ENCODE results near the gene BNIP3.
"Not testable (repeated sequence)": the region's sequence is repeated elsewhere in the genome, so short reads cannot be mapped to it uniquely, and the experiment has no call there.

The BNIP3 gene

DNA sequence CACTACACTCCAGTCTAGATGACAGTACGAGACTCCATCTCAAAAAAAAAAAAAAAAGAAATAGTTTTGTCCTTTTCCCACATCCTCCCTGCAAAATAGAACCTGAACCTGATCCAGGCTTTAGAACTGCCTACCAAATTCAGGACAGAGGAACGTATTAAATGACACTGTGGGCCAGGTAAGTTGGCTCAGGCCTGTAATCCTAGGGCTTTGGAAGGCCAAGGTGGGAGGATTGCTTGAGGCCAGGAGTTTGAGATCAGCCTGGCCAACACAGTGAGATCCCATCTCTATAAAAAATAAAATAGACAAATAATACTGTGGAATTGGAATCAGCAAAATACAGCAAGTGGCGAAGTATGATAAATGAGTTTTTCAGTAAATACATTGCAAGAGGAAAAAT, 10.0 kb upstream of the BNIP3 start:
- no peak for ATAC-seq
- TF ChIP-seq ZC3H10 (CRISPR knock-in tag; IDR thresholded peaks at IDR 0.05) (no peak), RARB (CRISPR knock-in tag; IDR thresholded peaks at IDR 0.05) (no peak), ZNF8 (CRISPR knock-in tag; IDR thresholded peaks at IDR 0.05) (no peak), PPARA (CRISPR knock-in tag; IDR thresholded peaks at IDR 0.05; ENCODE audit: borderline replicate concordance) (no peak), BACH2 (CRISPR knock-in tag; IDR thresholded peaks at IDR 0.05; ENCODE audit: borderline replicate concordance) (no peak), ZFP30 (CRISPR knock-in tag; IDR thresholded peaks at IDR 0.05) (no peak), ISL1 (CRISPR knock-in tag; IDR thresholded peaks at IDR 0.05) (no peak), SNAI2 (CRISPR knock-in tag; IDR thresholded peaks at IDR 0.05) (no peak), ARNTL (CRISPR knock-in tag; IDR thresholded peaks at IDR 0.05; ENCODE audit: borderline replicate concordance, low read depth) (no peak), TSHZ2 (CRISPR knock-in tag; IDR thresholded peaks at IDR 0.05) (no peak), OSR1 (CRISPR knock-in tag; IDR thresholded peaks at IDR 0.05) (no peak), CSDC2 (CRISPR knock-in tag; IDR thresholded peaks at IDR 0.05) (no peak), TOX (CRISPR knock-in tag; IDR thresholded peaks at IDR 0.05; ENCODE audit: borderline replicate concordance) (no peak)
- TF ChIP-seq, protein P1, sequence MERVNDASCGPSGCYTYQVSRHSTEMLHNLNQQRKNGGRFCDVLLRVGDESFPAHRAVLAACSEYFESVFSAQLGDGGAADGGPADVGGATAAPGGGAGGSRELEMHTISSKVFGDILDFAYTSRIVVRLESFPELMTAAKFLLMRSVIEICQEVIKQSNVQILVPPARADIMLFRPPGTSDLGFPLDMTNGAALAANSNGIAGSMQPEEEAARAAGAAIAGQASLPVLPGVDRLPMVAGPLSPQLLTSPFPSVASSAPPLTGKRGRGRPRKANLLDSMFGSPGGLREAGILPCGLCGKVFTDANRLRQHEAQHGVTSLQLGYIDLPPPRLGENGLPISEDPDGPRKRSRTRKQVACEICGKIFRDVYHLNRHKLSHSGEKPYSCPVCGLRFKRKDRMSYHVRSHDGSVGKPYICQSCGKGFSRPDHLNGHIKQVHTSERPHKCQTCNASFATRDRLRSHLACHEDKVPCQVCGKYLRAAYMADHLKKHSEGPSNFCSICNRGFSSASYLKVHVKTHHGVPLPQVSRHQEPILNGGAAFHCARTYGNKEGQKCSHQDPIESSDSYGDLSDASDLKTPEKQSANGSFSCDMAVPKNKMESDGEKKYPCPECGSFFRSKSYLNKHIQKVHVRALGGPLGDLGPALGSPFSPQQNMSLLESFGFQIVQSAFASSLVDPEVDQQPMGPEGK (CRISPR knock-in tag; IDR thresholded peaks at IDR 0.05; ENCODE audit: borderline replicate concordance) = no peak
- TF ChIP-seq, protein P2, sequence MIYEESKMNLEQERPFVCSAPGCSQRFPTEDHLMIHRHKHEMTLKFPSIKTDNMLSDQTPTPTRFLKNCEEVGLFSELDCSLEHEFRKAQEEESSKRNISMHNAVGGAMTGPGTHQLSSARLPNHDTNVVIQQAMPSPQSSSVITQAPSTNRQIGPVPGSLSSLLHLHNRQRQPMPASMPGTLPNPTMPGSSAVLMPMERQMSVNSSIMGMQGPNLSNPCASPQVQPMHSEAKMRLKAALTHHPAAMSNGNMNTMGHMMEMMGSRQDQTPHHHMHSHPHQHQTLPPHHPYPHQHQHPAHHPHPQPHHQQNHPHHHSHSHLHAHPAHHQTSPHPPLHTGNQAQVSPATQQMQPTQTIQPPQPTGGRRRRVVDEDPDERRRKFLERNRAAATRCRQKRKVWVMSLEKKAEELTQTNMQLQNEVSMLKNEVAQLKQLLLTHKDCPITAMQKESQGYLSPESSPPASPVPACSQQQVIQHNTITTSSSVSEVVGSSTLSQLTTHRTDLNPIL (CRISPR knock-in tag; IDR thresholded peaks at IDR 0.05; ENCODE audit: low read depth) = no peak

- ATAC-seq = not testable (repeated sequence)
Measured at GRCh38 chr10:131987786-131988185, 6.1 kb upstream of the BNIP3 start.

DNA sequence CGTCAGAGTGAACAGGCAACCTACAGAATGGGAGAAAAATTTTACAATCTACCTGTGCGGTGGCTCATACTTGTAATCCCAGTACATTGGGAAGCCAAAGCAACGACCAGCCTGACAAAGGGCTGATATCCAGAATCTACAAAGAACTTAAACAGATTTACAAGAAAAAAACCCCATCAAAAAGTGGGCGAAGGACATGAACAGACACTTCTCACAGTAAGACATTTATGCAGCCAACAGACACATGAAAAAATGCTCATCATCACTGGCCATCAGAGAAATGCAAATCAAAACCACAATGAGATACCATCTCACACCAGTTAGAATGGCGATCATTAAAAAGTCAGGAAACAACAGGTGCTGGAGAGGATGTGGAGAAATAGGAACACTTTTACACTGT, 5.6 kb upstream of the BNIP3 start:
- not testable (repeated sequence) for ATAC-seq

GRCh38 chr10:131986851-131987250, 5.1 kb upstream of the BNIP3 start:
- not testable (repeated sequence) for ATAC-seq

- no peak for TF ChIP-seq ZNF8 (CRISPR knock-in tag; IDR thresholded peaks at IDR 0.05)
- TF ChIP-seq, protein P2 (CRISPR knock-in tag; IDR thresholded peaks at IDR 0.05; ENCODE audit: low read depth) = no peak
- TF ChIP-seq RARB (CRISPR knock-in tag; IDR thresholded peaks at IDR 0.05) = no peak
- TF ChIP-seq ZC3H10 (CRISPR knock-in tag; IDR thresholded peaks at IDR 0.05) = no peak
- no peak for TF ChIP-seq ZFP30 (CRISPR knock-in tag; IDR thresholded peaks at IDR 0.05)
- no peak for TF ChIP-seq TCF4 (CRISPR knock-in tag; IDR thresholded peaks at IDR 0.05; ENCODE audit: borderline replicate concordance)
- TF ChIP-seq TOX (CRISPR knock-in tag; IDR thresholded peaks at IDR 0.05; ENCODE audit: borderline replicate concordance) = no peak
- no peak for TF ChIP-seq GLIS3 (CRISPR knock-in tag; IDR thresholded peaks at IDR 0.05)
- no peak for TF ChIP-seq TSHZ2 (CRISPR knock-in tag; IDR thresholded peaks at IDR 0.05)
- no peak for TF ChIP-seq ZNF565 (CRISPR knock-in tag; conservative IDR thresholded peaks at IDR 0.05; ENCODE audit: low read depth)
- no peak for TF ChIP-seq BACH2 (CRISPR knock-in tag; IDR thresholded peaks at IDR 0.05; ENCODE audit: borderline replicate concordance)
- no peak for TF ChIP-seq ISL1 (CRISPR knock-in tag; IDR thresholded peaks at IDR 0.05)
- no peak for TF ChIP-seq ZFP3 (CRISPR knock-in tag; IDR thresholded peaks at IDR 0.05)
- no peak for TF ChIP-seq ESRRG (CRISPR knock-in tag; IDR thresholded peaks at IDR 0.05)
- no peak for TF ChIP-seq PPARA (CRISPR knock-in tag; IDR thresholded peaks at IDR 0.05; ENCODE audit: borderline replicate concordance)
- TF ChIP-seq ZNF70 (CRISPR knock-in tag; IDR thresholded peaks at IDR 0.05) = no peak
- TF ChIP-seq, protein P1 (CRISPR knock-in tag; IDR thresholded peaks at IDR 0.05; ENCODE audit: borderline replicate concordance) = no peak
- no peak for ATAC-seq
Measured at GRCh38 chr10:131983780-131984179, 2.1 kb upstream of the BNIP3 start.

Data from SK-N-SH treated with all-trans-retinoic acid at 6 μM for 48 hours (cell line).